WERI-Rb-1 (cell line): ENCODE measurements around the gene LRRIQ4.

Experiments
- DNase-seq: peaks from one replicate; pipeline ENCODE4 v3.0.0-alpha.2; 2020
- H3K27ac ChIP-seq: fragments of 250-450 bp; sonication (Bioruptor Pico); 2 replicates; pipeline ENCODE4 v1.5.1; 2020; ENCODE audit warnings: mild to moderate bottlenecking, moderate library complexity
- H3K27me3 ChIP-seq: fragments of 250-450 bp; sonication (Bioruptor Pico); 2 replicates; pipeline ENCODE4 v1.5.1; 2021; ENCODE audit warnings: mild to moderate bottlenecking, low read depth, moderate library complexity; ENCODE audit not compliant: insufficient read depth, severe bottlenecking
- H3K36me3 ChIP-seq: fragments of 250-450 bp; sonication (Bioruptor Pico); 2 replicates; pipeline ENCODE4 v1.5.1; 2020; ENCODE audit warnings: mild to moderate bottlenecking, moderate library complexity
- H3K4me3 ChIP-seq: 2 replicates; pipeline ENCODE4 v1.5.1; 2011; ENCODE audit warnings: low read depth, mild to moderate bottlenecking, control low read depth, low read length
- H3K9me3 ChIP-seq: fragments of 250-450 bp; sonication (Bioruptor Pico); 2 replicates; pipeline ENCODE4 v1.5.1; 2021; ENCODE audit warnings: mild to moderate bottlenecking, moderate library complexity; ENCODE audit not compliant: severe bottlenecking
- CTCF ChIP-seq: IDR thresholded peaks from 2 replicates; pipeline ENCODE4 v1.5.1; 2011; ENCODE audit warnings: low read depth, mild to moderate bottlenecking, control low read depth, inconsistent platforms, low read length

LRRIQ4 gene

GRCh38 chr3:169822540-169822939, 9.9 kb downstream of the LRRIQ4 start:
- no peak for DNase-seq
- TF ChIP-seq CTCF: no peak
- H3K4me3 ChIP-seq: no peak overlapping the region
- no peaks in the 10 kb centered on the region for H3K27me3 ChIP-seq
- H3K36me3 ChIP-seq: no peaks in the 10 kb centered on the region
- H3K9me3 ChIP-seq: no peaks in the 10 kb centered on the region
- H3K27ac ChIP-seq: no peak overlapping the region

DNA sequence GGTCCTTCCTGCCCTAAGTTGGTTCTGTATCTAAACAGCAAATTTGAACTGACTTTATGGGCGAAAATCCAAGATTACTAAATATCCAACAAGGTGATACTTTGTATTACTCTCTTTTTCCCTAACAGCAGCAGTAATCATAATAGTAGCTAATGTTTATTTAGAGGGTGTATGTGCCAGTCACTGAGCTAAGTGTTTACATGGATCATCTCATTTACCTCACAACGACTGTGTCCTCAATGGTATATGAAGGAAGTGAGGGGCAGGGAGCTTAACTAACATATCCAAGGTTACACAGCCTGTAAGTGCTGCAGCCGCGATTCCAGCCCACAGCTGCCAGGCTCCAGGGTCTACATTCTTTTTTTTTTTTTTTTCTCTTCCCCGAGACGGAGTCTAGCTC, 10.3 kb downstream of the LRRIQ4 start:
- DNase-seq: no peak
- no peaks in the 10 kb centered on the region for H3K36me3 ChIP-seq
- H3K27ac ChIP-seq: no peak overlapping the region
- no peaks in the 10 kb centered on the region for H3K9me3 ChIP-seq
- no peak overlapping the region for H3K4me3 ChIP-seq
- TF ChIP-seq CTCF: no peak
- no peaks in the 10 kb centered on the region for H3K27me3 ChIP-seq

- no peak for TF ChIP-seq CTCF
- no peak overlapping the region for H3K27ac ChIP-seq
- DNase-seq: no peak
Observed at GRCh38 chr3:169825316-169825715, 12.6 kb downstream of the LRRIQ4 start.

GRCh38 chr3:169827712-169828111, 15.0 kb downstream of the LRRIQ4 start:
- Histone ChIP-seq H3K27ac (no peak overlapping the region), H3K36me3 (no peaks in the 10 kb centered on the region), H3K9me3 (no peaks in the 10 kb centered on the region), H3K27me3 (no peaks in the 10 kb centered on the region), H3K4me3 (no peak overlapping the region)
- TF ChIP-seq CTCF: no peak
- no peak for DNase-seq

More at GRCh38 chr3:169825316-169825715, 12.6 kb downstream of the LRRIQ4 start:
- Histone ChIP-seq H3K27me3 (no peaks in the 10 kb centered on the region), H3K4me3 (no peak overlapping the region), H3K36me3 (no peaks in the 10 kb centered on the region), H3K9me3 (no peaks in the 10 kb centered on the region)

DNA sequence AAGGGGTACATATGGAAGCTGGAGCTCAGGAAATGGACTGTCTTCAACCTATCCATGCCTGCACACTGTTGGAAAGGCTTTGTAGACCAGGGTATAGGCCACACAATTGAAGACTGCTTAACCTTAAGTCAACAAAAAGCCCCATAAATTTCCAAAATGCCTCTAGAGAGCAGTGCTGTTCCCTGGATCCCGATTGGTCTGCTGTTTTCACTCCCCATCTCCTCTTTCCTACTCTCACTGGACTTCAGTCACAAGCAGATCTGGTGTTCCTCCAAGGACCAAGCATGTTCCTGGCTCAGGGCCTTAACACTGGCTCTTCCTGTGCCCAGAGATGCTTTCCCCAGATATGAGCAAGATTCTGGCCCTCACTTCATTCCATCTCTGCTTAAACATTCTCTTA, 22.9 kb downstream of the LRRIQ4 start:
- Histone ChIP-seq H3K36me3 (no peaks in the 10 kb centered on the region), H3K9me3 (no peaks in the 10 kb centered on the region), H3K4me3 (no peak overlapping the region), H3K27ac (no peak overlapping the region), H3K27me3 (no peaks in the 10 kb centered on the region)
- DNase-seq: no peak
- no peak for TF ChIP-seq CTCF
